Transverse colon (tissue), 4 donors: Measurements from ENCODE around the gene RNU6-7.

ENCODE experiments used
- EP300 ChIP-seq: sonication (generic); formaldehyde crosslinking; IDR thresholded peaks from one replicate; pipeline ENCODE4 v1.6.1; 2017; ENCODE audit warnings: antibody characterized with exemption, low read depth
- POLR2A ChIP-seq: fragments of 450-650 bp; IDR thresholded peaks from one replicate; pipeline ENCODE4 v1.6.1; 2016; ENCODE audit warnings: antibody characterized with exemption, mild to moderate bottlenecking, moderate library complexity
- POLR2AphosphoS5 ChIP-seq, 3 donors: sonication (generic); formaldehyde crosslinking; IDR thresholded peaks; one replicate each; pipeline ENCODE4 v1.6.1; 2016; ENCODE audit warnings: antibody characterized with exemption in 3 of 3
- TF ChIP-seq, protein P1 (sequence below), 5 experiments: fragments of 200-600 bp in 3 of 5; fragments of 450-650 bp in 2 of 5; sonication (generic) in 3 of 5; IDR thresholded peaks; 1 replicate in 2 of 5; 2 replicates in 3 of 5; pipeline ENCODE4 v1.5.1; 2016 to 2017; ENCODE audit warnings: antibody characterized with exemption in 5 of 5, inconsistent platforms in 3 of 5, mild to moderate bottlenecking in 2 of 5, moderate library complexity in 1 of 5

DNA sequence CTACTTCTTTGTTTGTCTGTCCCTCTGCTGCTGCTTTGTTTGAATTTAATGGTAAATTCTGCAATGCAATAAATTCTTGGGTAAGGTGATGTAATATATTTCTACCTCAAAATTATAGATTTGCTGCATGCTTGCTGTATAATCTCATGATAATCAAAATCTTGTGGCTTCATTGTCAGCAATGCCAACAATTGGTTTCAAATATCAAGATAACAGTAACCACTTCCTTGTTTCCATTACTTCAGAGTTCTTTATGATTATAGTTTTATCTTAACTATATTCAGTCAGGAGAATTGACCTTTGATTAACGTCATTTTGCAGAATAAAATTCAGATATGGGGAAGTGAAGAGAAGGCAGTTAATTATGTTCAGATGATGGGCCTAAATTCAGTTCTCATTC, 31.4 kb downstream of the RNU6-7 start:
- TF ChIP-seq, protein P1, sequence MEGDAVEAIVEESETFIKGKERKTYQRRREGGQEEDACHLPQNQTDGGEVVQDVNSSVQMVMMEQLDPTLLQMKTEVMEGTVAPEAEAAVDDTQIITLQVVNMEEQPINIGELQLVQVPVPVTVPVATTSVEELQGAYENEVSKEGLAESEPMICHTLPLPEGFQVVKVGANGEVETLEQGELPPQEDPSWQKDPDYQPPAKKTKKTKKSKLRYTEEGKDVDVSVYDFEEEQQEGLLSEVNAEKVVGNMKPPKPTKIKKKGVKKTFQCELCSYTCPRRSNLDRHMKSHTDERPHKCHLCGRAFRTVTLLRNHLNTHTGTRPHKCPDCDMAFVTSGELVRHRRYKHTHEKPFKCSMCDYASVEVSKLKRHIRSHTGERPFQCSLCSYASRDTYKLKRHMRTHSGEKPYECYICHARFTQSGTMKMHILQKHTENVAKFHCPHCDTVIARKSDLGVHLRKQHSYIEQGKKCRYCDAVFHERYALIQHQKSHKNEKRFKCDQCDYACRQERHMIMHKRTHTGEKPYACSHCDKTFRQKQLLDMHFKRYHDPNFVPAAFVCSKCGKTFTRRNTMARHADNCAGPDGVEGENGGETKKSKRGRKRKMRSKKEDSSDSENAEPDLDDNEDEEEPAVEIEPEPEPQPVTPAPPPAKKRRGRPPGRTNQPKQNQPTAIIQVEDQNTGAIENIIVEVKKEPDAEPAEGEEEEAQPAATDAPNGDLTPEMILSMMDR (IDR thresholded peaks at IDR 0.05): no peak
- no peak for TF ChIP-seq EP300
- no peak for TF ChIP-seq POLR2A
- TF ChIP-seq POLR2AphosphoS5 (IDR thresholded peaks at IDR 0.05): no peak
